ENCODE measurements around the gene SLITRK1. TPM values are rescaled to one million over a fixed set of nuclear protein-coding genes. Genes with fewer than 3 reads are reported as not detected.

The SLITRK1 gene
- total RNA-seq, 1 donor from 2014 or later: 1.6 TPM

- Mint-ChIP-seq H3K27ac (no peak overlapping the region), H3K27me3 (ENCODE audit: insufficient read depth, low read depth) (peaks cover 3% of the 10 kb centered on the region), H3K4me1 (no peaks in the 10 kb centered on the region), H3K9me3 (peaks cover 6% of the 10 kb centered on the region), H3K4me3 (no peak overlapping the region), H3K36me3 (no peaks in the 10 kb centered on the region)
- Histone ChIP-seq H3K27me3 (no peaks in the 10 kb centered on the region), H3K4me3 (no peak overlapping the region), H3K4me2 (no peak overlapping the region), H3K9ac (no peak overlapping the region), H3F3A (ENCODE audit: low read depth) (no peaks in the 10 kb centered on the region), H3K79me2 (ENCODE audit: low read depth) (no peaks in the 10 kb centered on the region), H4K20me1 (ENCODE audit: low read depth) (no peaks in the 10 kb centered on the region), H2AFZ (replicated peaks) (no peak overlapping the region), H3K36me3 (no peaks in the 10 kb centered on the region), H3K27ac (no peak overlapping the region), H3K9me3 (ENCODE audit: low read depth) (no peaks in the 10 kb centered on the region), H3K4me1 (no peaks in the 10 kb centered on the region)
- TF ChIP-seq EZH2 (IDR thresholded peaks at IDR 0.05) (no peak), EZH2phosphoT487 (IDR thresholded peaks at IDR 0.05) (no peak)
- TF ChIP-seq, protein P1, sequence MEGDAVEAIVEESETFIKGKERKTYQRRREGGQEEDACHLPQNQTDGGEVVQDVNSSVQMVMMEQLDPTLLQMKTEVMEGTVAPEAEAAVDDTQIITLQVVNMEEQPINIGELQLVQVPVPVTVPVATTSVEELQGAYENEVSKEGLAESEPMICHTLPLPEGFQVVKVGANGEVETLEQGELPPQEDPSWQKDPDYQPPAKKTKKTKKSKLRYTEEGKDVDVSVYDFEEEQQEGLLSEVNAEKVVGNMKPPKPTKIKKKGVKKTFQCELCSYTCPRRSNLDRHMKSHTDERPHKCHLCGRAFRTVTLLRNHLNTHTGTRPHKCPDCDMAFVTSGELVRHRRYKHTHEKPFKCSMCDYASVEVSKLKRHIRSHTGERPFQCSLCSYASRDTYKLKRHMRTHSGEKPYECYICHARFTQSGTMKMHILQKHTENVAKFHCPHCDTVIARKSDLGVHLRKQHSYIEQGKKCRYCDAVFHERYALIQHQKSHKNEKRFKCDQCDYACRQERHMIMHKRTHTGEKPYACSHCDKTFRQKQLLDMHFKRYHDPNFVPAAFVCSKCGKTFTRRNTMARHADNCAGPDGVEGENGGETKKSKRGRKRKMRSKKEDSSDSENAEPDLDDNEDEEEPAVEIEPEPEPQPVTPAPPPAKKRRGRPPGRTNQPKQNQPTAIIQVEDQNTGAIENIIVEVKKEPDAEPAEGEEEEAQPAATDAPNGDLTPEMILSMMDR (IDR thresholded peaks at IDR 0.05): no peak
- no peak for DNase-seq (ENCODE audit: low spot score)
These were observed 23.4 kb upstream of the SLITRK1 start for GRCh38 chr13:83905641-83906040.

GRCh38 chr13:83895994-83896580, 13.8 kb upstream of the SLITRK1 start:
- Mint-ChIP-seq H3K4me3 (no peak overlapping the region), H3K27me3 (ENCODE audit: insufficient read depth, low read depth) (no peaks in the 10 kb centered on the region), H3K4me1 (peaks cover 6% of the 10 kb centered on the region), H3K27ac (no peak overlapping the region), H3K9me3 (peaks cover 4% of the 10 kb centered on the region), H3K36me3 (no peaks in the 10 kb centered on the region)
- no peak overlapping the region for H3K27ac ChIP-seq
- TF ChIP-seq EZH2 (IDR thresholded peaks at IDR 0.05): no peak
- TF ChIP-seq, protein P1 (IDR thresholded peaks at IDR 0.05): no peak
- TF ChIP-seq EZH2phosphoT487 (IDR thresholded peaks at IDR 0.05): no peak
- H3K9me3 ChIP-seq (ENCODE audit: low read depth): peaks cover 9% of the 10 kb centered on the region
- no peaks in the 10 kb centered on the region for H3K36me3 ChIP-seq
- H4K20me1 ChIP-seq (ENCODE audit: low read depth): no peaks in the 10 kb centered on the region
- H3K27me3 ChIP-seq: no peaks in the 10 kb centered on the region
- DNase-seq (ENCODE audit: low spot score): no peak
- H2AFZ ChIP-seq (replicated peaks): no peak overlapping the region
- H3F3A ChIP-seq (ENCODE audit: low read depth): no peaks in the 10 kb centered on the region
- H3K9ac ChIP-seq: no peak overlapping the region
- H3K4me1 ChIP-seq: no peaks in the 10 kb centered on the region
- no peak overlapping the region for H3K4me2 ChIP-seq
- no peak overlapping the region for H3K4me3 ChIP-seq
- H3K79me2 ChIP-seq (ENCODE audit: low read depth): no peaks in the 10 kb centered on the region

GRCh38 chr13:83890358-83890757, 8.1 kb upstream of the SLITRK1 start:
- no peak overlapping the region for H3K27ac ChIP-seq
- H3K9me3 ChIP-seq (ENCODE audit: low read depth): no peaks in the 10 kb centered on the region
- H3K27me3 ChIP-seq: no peaks in the 10 kb centered on the region
- Mint-ChIP-seq H3K36me3 (no peaks in the 10 kb centered on the region), H3K27me3 (ENCODE audit: insufficient read depth, low read depth) (no peaks in the 10 kb centered on the region), H3K4me1 (no peaks in the 10 kb centered on the region), H3K9me3 (no peaks in the 10 kb centered on the region), H3K27ac (no peak overlapping the region), H3K4me3 (no peak overlapping the region)
- no peak overlapping the region for H3K4me3 ChIP-seq
- H2AFZ ChIP-seq (replicated peaks): no peak overlapping the region
- no peaks in the 10 kb centered on the region for H4K20me1 ChIP-seq (ENCODE audit: low read depth)
- H3F3A ChIP-seq (ENCODE audit: low read depth): no peaks in the 10 kb centered on the region
- no peak overlapping the region for H3K9ac ChIP-seq
- H3K4me2 ChIP-seq: no peak overlapping the region
- TF ChIP-seq EZH2phosphoT487 (IDR thresholded peaks at IDR 0.05) (no peak), EZH2 (IDR thresholded peaks at IDR 0.05) (no peak)
- TF ChIP-seq, protein P1 (IDR thresholded peaks at IDR 0.05): no peak
- no peaks in the 10 kb centered on the region for H3K4me1 ChIP-seq
- DNase-seq (ENCODE audit: low spot score): no peak
- no peaks in the 10 kb centered on the region for H3K36me3 ChIP-seq
- no peaks in the 10 kb centered on the region for H3K79me2 ChIP-seq (ENCODE audit: low read depth)
